ENCODE measurements around the gene IGDCC3. TPM values are rescaled to one million over a fixed set of nuclear protein-coding genes. Genes with fewer than 3 reads are reported as not detected.

IGDCC3 gene
- total RNA-seq, 3 donors from 2014 or later (not counting 1 experiment from before 2014, with no cell fraction given): not detected

GRCh38 chr15:65384505-65384894 lies 6.7 kb upstream of the IGDCC3 start:
- no peak for TF ChIP-seq CTCF (IDR thresholded peaks at IDR 0.05)
- Mint-ChIP-seq H3K9me3 (no peaks in the 10 kb centered on the region), H3K4me3 (peak overlapping the region; percentile 93), H3K27me3 (ENCODE audit: low read depth in 2 of 2) (peaks cover 10 to 11% of the 10 kb centered on the region in 2 donors), H3K4me1 (peaks cover 21 to 23% of the 10 kb centered on the region in 2 donors), H3K27ac (peak overlapping the region in 1 of 2 donors; percentile 87), H3K36me3 (no peaks in the 10 kb centered on the region)
- Histone ChIP-seq H3K27ac (ENCODE audit: low read length) (no peak overlapping the region), H3K36me3 (ENCODE audit: control insufficient read depth, insufficient read depth, low read length) (no peaks in the 10 kb centered on the region), H3K4me1 (ENCODE audit: control insufficient read depth, insufficient read depth, low read length) (peaks cover 19% of the 10 kb centered on the region), H3K9me3 (ENCODE audit: control insufficient read depth, insufficient read depth, low read length) (no peaks in the 10 kb centered on the region), H3K4me3 (ENCODE audit: low read length) (no peak overlapping the region), H3K27me3 (ENCODE audit: control insufficient read depth, insufficient read depth, low read length) (no peaks in the 10 kb centered on the region)
- DNase-seq (no peak), ATAC-seq (no peak)
- intact Hi-C loops (cut with micrococcal nuclease): loop anchor here (10.0 kb wide), 1 partner anchor 200 kb away; the partner anchor contains the start of gene CLPX
- 49% methylated on average over 4 of the region's 4 CpGs for WGBS (ENCODE audit: insufficient coverage)

- H3K9me3 Mint-ChIP-seq: no peaks in the 10 kb centered on the region
- no peaks in the 10 kb centered on the region for H3K36me3 Mint-ChIP-seq
- H3K27me3 ChIP-seq (ENCODE audit: control insufficient read depth, insufficient read depth, low read length): peaks cover 2% of the 10 kb centered on the region
- 83% methylated on average over 6 of the region's 6 CpGs for WGBS (ENCODE audit: insufficient coverage)
- H3K36me3 ChIP-seq (ENCODE audit: control insufficient read depth, insufficient read depth, low read length): no peaks in the 10 kb centered on the region
- H3K27ac Mint-ChIP-seq: peak overlapping the region in 1 of 2 donors; percentile 87
- H3K9me3 ChIP-seq (ENCODE audit: control insufficient read depth, insufficient read depth, low read length): no peaks in the 10 kb centered on the region
- DNase-seq: no peak
- no peak for ATAC-seq
- no peak overlapping the region for H3K4me3 ChIP-seq (ENCODE audit: low read length)
- no peak overlapping the region for H3K27ac ChIP-seq (ENCODE audit: low read length)
- H3K4me1 ChIP-seq (ENCODE audit: control insufficient read depth, insufficient read depth, low read length): peaks cover 19% of the 10 kb centered on the region
- intact Hi-C loops (cut with micrococcal nuclease): loop anchor here (10.0 kb wide), 1 partner anchor 199 kb away; the partner anchor contains the start of gene CLPX
- TF ChIP-seq CTCF (IDR thresholded peaks at IDR 0.05): no peak
- peaks cover 21 to 23% of the 10 kb centered on the region in 2 donors for H3K4me1 Mint-ChIP-seq
- peaks cover 14% of the 10 kb centered on the region in 2 donors for H3K27me3 Mint-ChIP-seq (ENCODE audit: low read depth in 2 of 2)
- peak overlapping the region; percentile 93 for H3K4me3 Mint-ChIP-seq
Observed at GRCh38 chr15:65383991-65384390, 6.2 kb upstream of the IGDCC3 start.

GRCh38 chr15:65383456-65383855 lies 5.7 kb upstream of the IGDCC3 start:
- Histone ChIP-seq H3K27me3 (ENCODE audit: control insufficient read depth, insufficient read depth, low read length) (peaks cover 5% of the 10 kb centered on the region), H3K36me3 (ENCODE audit: control insufficient read depth, insufficient read depth, low read length) (no peaks in the 10 kb centered on the region), H3K27ac (ENCODE audit: low read length) (no peak overlapping the region), H3K4me3 (ENCODE audit: low read length) (no peak overlapping the region), H3K4me1 (ENCODE audit: control insufficient read depth, insufficient read depth, low read length) (peaks cover 19% of the 10 kb centered on the region), H3K9me3 (ENCODE audit: control insufficient read depth, insufficient read depth, low read length) (no peaks in the 10 kb centered on the region)
- H3K4me3 Mint-ChIP-seq: peak overlapping the region; percentile 2
- H3K9me3 Mint-ChIP-seq: no peaks in the 10 kb centered on the region
- ATAC-seq (no peak), DNase-seq (no peak)
- H3K4me1 Mint-ChIP-seq: peaks cover 21 to 26% of the 10 kb centered on the region in 2 donors
- WGBS (ENCODE audit: insufficient coverage): 88% methylated on average over 4 of the region's 5 CpGs
- TF ChIP-seq CTCF (IDR thresholded peaks at IDR 0.05): no peak
- H3K27me3 Mint-ChIP-seq (ENCODE audit: low read depth in 2 of 2): peaks cover 17 to 18% of the 10 kb centered on the region in 2 donors
- H3K36me3 Mint-ChIP-seq: peaks cover 4% of the 10 kb centered on the region
- no peak overlapping the region for H3K27ac Mint-ChIP-seq
- intact Hi-C loops (cut with micrococcal nuclease): loop anchor here (10.0 kb wide), 1 partner anchor 199 kb away; the partner anchor contains the start of gene CLPX

- WGBS (ENCODE audit: insufficient coverage): 88% methylated on average over 9 of the region's 9 CpGs
- Mint-ChIP-seq H3K36me3 (peaks cover 6% of the 10 kb centered on the region), H3K27me3 (ENCODE audit: low read depth in 2 of 2) (peaks cover 21% of the 10 kb centered on the region in 2 donors), H3K27ac (no peak overlapping the region), H3K4me1 (peaks cover 21 to 29% of the 10 kb centered on the region in 2 donors), H3K4me3 (peak overlapping the region; percentile 2), H3K9me3 (no peaks in the 10 kb centered on the region)
- no peak for ATAC-seq
- no peak for TF ChIP-seq CTCF (IDR thresholded peaks at IDR 0.05)
- Histone ChIP-seq H3K9me3 (ENCODE audit: control insufficient read depth, insufficient read depth, low read length) (no peaks in the 10 kb centered on the region), H3K27me3 (ENCODE audit: control insufficient read depth, insufficient read depth, low read length) (peaks cover 9% of the 10 kb centered on the region), H3K36me3 (ENCODE audit: control insufficient read depth, insufficient read depth, low read length) (no peaks in the 10 kb centered on the region), H3K4me3 (ENCODE audit: low read length) (no peak overlapping the region), H3K4me1 (ENCODE audit: control insufficient read depth, insufficient read depth, low read length) (peaks cover 19% of the 10 kb centered on the region), H3K27ac (ENCODE audit: low read length) (no peak overlapping the region)
- intact Hi-C loops (cut with micrococcal nuclease): loop anchor here (10.0 kb wide), 1 partner anchor 198 kb away; the partner anchor contains the start of gene CLPX
- DNase-seq: no peak
Observed at GRCh38 chr15:65382921-65383320, 5.1 kb upstream of the IGDCC3 start.

All from natural killer cell (primary cell).